HG02763 (cell line): ENCODE data around the gene CTSE.
"Not testable (repeated sequence)": the region's sequence is repeated elsewhere in the genome, so short reads cannot be mapped to it uniquely, and the experiment has no call there.

ENCODE experiments used
- ATAC-seq: cut with Tn5 transposase; IDR thresholded peaks from one replicate; pipeline ENCODE4 v1.9.1; 2021; ENCODE audit warnings: mild to moderate bottlenecking, moderate library complexity; ENCODE audit not compliant: unreplicated experiment

The CTSE gene

GRCh38 chr1:206023695-206024094 is at the start of gene CTSE:
Gene CTSE, minus strand, starts transcription at chr1:206023895. Its CDS starts 104 bp downstream, at chr1:206023791.
- ATAC-seq, result no peak

GRCh38 chr1:206070627-206071304 is 47.1 kb upstream of the CTSE start:
- no peak for ATAC-seq

- no peak for ATAC-seq
Observed at GRCh38 chr1:206068314-206068713, 44.6 kb upstream of the CTSE start.

- ATAC-seq, result no peak
Observed at GRCh38 chr1:206067486-206068227, 44.0 kb upstream of the CTSE start.

GRCh38 chr1:206066479-206067171 is 42.9 kb upstream of the CTSE start:
- peak; percentile 73 for ATAC-seq

DNA sequence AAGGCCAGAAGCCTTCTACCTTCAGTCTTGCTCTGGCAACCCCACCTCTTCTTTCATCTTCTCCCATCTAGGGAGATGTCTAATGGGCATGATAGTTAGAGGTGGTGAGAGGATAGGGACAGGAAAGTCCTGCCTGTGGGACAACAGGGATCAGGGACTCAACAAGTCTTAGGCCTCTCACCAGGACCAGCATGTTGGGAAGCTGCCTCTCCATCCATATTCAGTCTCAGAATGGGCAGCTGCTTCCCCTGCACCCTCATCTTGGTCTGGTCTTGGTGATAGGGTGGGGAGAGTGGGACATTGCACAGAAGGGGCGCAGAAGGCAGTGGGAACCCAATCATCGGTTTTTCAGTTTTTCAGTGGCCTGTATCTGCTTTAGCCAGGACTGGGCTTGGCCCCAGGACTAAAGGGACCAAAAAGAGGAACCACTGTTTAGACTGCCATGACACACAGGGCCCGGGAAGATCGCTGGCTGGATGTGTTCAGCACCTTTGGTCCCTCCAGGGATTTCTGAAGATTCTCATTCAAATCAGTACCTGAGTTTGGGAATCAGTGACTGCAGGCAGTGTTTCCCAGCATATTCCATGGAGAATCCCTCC is 42.0 kb upstream of the CTSE start:
- no peak for ATAC-seq

- ATAC-seq, result not testable (repeated sequence)
Observed at GRCh38 chr1:206064501-206064900, 40.8 kb upstream of the CTSE start.

DNA sequence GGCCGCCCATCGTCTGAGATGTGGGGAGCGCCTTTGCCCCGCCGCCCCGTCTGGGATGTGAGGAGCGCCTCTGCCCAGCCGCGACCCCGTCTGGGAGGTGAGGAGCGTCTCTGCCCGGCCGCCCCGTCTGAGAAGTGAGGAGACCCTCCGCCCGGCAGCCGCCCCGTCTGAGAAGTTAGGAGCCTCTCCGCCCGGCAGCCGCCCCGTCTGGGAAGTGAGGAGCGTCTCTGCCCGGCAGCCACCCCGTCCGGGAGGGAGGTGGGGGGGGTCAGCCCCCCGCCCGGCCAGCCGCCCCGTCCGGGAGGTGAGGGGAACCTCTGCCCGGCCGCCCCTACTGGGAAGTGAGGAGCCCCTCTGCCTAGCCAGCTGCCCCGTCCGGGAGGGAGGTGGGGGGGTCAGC is 40.3 kb upstream of the CTSE start:
- not testable (repeated sequence) for ATAC-seq

DNA sequence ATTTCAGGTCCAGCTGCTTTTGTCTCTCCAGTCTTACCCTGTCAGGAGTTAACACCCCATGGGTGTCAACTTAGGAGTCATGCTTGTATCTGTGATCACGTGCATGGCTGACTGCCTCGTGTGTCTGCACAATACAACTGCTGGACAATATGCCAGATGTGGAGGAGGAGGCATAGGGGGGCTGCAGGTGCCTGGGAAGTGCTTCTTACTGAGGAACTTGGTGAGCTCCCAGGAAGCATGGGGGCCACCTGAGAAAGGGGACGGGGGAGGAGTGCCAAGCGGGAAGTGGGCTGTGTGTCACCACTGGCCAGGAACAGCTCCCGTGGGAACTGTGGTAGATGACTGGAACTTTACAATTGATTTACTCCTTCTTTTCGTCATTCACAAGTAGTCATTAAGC is 38.8 kb upstream of the CTSE start:
- no peak for ATAC-seq

- no peak for ATAC-seq
Observed at GRCh38 chr1:206060844-206061243, 37.1 kb upstream of the CTSE start.

DNA sequence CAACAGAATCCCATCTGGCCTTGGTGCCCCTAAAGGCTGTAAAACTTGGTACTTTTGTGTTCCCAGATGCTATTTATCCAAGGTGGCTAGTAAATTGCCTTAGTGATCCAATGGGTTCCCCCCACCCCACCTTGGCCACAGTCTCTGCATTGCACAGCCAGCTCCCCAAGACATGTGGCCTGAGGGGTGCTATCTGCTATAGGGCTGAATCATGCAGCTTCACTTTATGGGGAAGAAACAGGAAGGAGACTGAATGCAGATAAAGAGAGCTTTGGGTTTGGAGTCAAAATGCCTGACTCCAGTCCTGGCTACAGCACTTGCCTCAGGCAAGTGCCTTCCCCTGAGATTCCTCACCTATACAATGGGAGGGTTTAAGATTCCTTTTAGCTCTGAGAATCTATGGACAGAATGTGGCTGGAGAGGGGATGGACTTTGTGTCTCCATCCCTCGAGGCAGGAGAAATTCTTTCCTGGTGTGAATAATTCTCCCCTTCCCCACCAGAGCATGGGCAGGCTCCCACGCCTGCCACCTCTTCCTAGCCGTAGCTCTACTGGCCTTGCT is 35.7 kb upstream of the CTSE start:
- ATAC-seq, result no peak

DNA sequence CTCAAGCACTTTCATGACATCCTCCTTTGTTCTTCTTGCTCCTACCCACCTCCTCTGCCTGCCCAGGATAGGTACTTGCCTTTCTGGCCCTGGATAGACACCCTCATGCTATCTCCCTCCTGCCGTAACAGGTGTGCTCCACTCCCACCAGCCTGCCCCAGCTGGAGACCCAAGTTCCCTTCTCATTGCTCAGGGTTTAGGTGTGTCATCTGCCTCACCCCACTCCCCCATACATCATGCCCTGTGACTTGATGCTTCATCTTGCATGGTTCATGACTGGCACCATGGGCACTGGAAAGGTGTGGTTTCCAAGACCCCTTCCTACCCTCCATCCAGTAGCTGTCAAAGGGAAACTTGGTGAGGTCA is 35.2 kb upstream of the CTSE start:
- no peak for ATAC-seq

- ATAC-seq, result not testable (repeated sequence)
Observed at GRCh38 chr1:206058289-206058926, 34.7 kb upstream of the CTSE start.

DNA sequence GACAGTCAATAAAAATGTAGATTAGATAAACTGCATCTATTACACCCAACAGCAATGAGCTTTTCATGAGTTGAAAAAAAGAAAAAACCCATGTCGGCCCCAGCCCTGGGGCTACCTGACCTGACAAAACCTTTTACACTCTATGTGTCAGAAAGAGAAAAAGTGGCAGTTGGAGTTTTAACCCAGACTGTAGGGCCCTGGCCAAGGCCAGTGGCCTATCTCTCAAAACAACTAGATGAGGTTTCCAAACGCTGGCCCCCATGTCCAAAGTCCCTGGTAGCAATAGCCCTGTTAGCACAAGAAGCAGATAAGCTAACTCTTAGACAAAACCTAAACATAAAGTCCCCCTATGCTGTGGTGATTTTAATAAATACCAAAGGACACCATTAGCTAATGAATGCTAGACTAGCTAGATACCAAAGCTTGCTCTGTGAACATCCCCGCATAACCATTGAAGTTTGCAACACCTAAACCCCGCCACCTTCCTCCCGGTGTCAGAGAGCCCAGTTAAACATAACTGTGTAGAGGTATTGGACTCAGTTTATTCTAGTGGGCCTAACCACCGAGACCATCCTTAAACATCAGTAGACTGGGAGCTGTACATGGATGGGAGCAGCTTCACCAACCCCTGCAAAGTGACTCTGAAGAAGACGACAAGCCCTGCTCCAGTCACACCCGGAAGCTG is 32.1 kb upstream of the CTSE start:
- ATAC-seq, result not testable (repeated sequence)

DNA sequence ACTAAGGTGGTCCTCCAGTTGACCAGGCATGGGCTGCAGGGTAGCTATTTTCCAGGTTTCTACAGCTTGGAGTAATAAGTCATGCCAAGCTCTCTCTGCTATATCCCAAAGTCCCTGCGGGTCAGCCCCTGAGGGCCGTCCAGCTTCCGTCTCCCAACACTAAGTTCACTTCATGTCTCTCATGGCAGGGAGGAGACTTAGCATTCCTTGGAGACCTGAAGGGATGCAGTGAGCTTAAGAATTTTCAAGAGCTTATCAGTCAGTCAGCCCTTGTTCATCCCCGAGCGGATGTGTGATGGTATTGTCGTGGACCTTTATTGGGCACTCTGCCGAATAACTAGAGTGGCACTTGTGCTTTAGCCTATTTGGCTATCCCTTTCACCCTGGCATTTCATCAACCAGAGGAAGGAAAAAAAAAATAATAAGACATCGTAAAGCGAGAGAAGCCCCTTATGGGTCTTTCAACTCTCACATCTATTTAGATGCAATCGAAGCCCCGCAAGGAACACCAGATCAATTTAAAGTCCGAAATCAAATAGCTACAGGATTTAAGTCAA is 31.5 kb upstream of the CTSE start:
- ATAC-seq, result not testable (repeated sequence)

DNA sequence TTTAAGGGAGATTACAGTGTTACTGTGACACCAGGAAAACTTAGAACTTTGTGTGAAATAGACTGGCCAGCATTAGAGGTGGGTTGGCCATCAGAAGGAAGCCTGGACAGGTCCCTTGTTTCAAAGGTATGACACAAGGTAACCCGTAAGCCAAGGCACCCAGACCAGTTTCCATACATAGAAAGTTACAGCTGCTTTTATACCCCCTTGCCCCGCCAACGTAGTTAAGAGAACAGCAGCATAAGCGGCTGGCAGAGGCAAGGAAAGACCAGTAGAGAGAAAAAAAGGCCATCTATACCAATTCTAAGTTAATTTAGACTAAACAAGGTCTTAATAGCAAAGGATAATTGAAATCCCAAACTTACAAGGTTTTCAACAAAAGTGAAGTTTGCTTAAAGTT is 29.9 kb upstream of the CTSE start:
- not testable (repeated sequence) for ATAC-seq

GRCh38 chr1:206052919-206053610 is 29.4 kb upstream of the CTSE start, which contains the start of gene RHEX:
Gene RHEX, plus strand, starts transcription at chr1:206053173. Its CDS starts 44,656 bp downstream, at chr1:206097829.
- not testable (repeated sequence) for ATAC-seq

GRCh38 chr1:206052231-206052865 is 28.7 kb upstream of the CTSE start:
- ATAC-seq, result not testable (repeated sequence)
